ENCODE data around the gene AJUBA. TPM values are rescaled to one million over a fixed set of nuclear protein-coding genes. Genes with fewer than 3 reads are reported as not detected.
A peak's percentile ranks its signal among the peaks of the same experiment; 100 is the strongest.

Gene AJUBA
- total and polyA plus RNA-seq, 2 of the 8 experiments (the other 6 are each of a cell fraction or from before 2014, with no cell fraction given), result 33.1 to 46.0 TPM

DNA sequence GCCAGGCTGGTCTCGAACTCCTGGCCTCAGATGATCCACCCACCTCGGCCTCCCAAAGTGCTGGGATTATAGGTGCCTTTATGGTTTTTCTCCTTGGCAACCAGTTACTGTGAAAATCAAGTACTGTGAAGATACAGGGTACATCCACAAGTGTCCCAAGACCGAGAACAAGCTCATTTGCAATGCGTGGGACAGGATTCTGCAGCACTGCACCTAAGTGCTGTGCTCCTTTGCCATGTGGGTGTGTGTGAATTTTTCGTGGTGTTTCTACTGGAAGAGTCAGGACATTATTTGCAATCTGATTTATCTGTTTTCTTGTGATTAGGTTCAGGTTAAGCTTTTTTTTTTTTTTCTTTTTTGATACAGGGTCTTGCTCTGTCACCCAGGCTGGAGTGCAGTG lies 34.7 kb upstream of the AJUBA start:
- Histone ChIP-seq H4K8ac (ENCODE audit: extremely low read depth, insufficient read depth, low read length) (no peak overlapping the region), H3K4me2 (ENCODE audit: insufficient read depth in 1 of 2, low read depth in 2 of 2, low read length in 2 of 2) (no peak overlapping the region), H3K23me2 (ENCODE audit: low read depth, low read length) (no peaks in the 10 kb centered on the region; the same call in 1 of the 2 replicates), H3K18ac (ENCODE audit: extremely low read depth, low read length) (no peak overlapping the region), H3K36me3 (ENCODE audit: control insufficient read depth in 2 of 4, insufficient read depth in 4 of 4, low read length in 3 of 4) (no peaks in the 10 kb centered on the region), H3K79me1 (ENCODE audit: low read depth, low read length) (no peaks in the 10 kb centered on the region), H3K4me3 (ENCODE audit: extremely low read depth in 1 of 4, insufficient read depth in 2 of 4, low read depth in 3 of 4, low read length in 4 of 4) (no peak overlapping the region), H3K27me3 (replicated peaks in 1 of 4; ENCODE audit: control insufficient read depth in 3 of 4, extremely low read depth in 1 of 4, insufficient read depth in 3 of 4, low read length in 3 of 4) (no peaks in the 10 kb centered on the region), H3K79me2 (ENCODE audit: control insufficient read depth in 1 of 2, insufficient read depth in 2 of 2, low read length in 2 of 2) (no peaks in the 10 kb centered on the region), H2AFZ (ENCODE audit: low read length) (no peak overlapping the region), H3K27ac (ENCODE audit: low read depth, low read length) (no peak overlapping the region), H2BK5ac (ENCODE audit: low read depth, low read length) (no peak overlapping the region), H3K14ac (ENCODE audit: insufficient read length) (no peak overlapping the region), H3K9me3 (ENCODE audit: insufficient read depth in 2 of 2, low read depth in 1 of 2, low read length in 1 of 2) (no peaks in the 10 kb centered on the region), H2BK12ac (ENCODE audit: low read depth, low read length) (no peak overlapping the region), H2BK15ac (ENCODE audit: low read length) (no peak overlapping the region), H3K56ac (replicated peaks; ENCODE audit: insufficient read length, low read depth, low read length) (no peak overlapping the region), H3K4ac (replicated peaks; ENCODE audit: insufficient read length, low read depth, low read length) (peak overlapping the region; percentile 53), H4K91ac (replicated peaks; ENCODE audit: insufficient read length, low read length) (no peak overlapping the region), H4K20me1 (replicated peaks in 1 of 2; ENCODE audit: control insufficient read depth in 1 of 2, insufficient read depth in 2 of 2, low read length in 2 of 2) (no peaks in the 10 kb centered on the region), H3K23ac (ENCODE audit: insufficient read length) (no peak overlapping the region), H3K4me1 (replicated peaks in 1 of 4; ENCODE audit: control insufficient read depth in 3 of 4, insufficient read depth in 4 of 4, low read length in 3 of 4) (no peaks in the 10 kb centered on the region), H4K5ac (ENCODE audit: insufficient read length, low read depth, low read length) (no peak overlapping the region), H2BK20ac (ENCODE audit: low read length) (no peak overlapping the region), H2AK5ac (ENCODE audit: low read depth, low read length) (no peak overlapping the region), H2BK120ac (replicated peaks; ENCODE audit: low read depth, low read length) (no peak overlapping the region), H3K9ac (replicated peaks in 1 of 4; ENCODE audit: extremely low read depth in 1 of 4, low read depth in 3 of 4, low read length in 3 of 4) (no peak overlapping the region)
- ChIA-PET POLR2A (ENCODE audit: partially characterized antibody) (interaction anchor here (1.3 to 10.9 kb wide), 5 partner anchors 8 to 52 kb away, joined by 3 to 94 read pairs (median 4); partner anchors contain the start of gene PSMB5), CTCF (ENCODE audit: partially characterized antibody) (interaction anchor here (0.7 to 11.9 kb wide), 12 partner anchors 8 to 60 kb away, joined by 3 to 103 read pairs (median 4); partner anchors contain the start of gene AJUBA)
- FAIRE-seq (no peak), DNase-seq (ENCODE audit: low read depth in 1 of 2, low spot score in 2 of 2) (no peak)
- WGBS, 2 experiments (ENCODE audit: extremely low coverage in 1 of 2, insufficient coverage in 1 of 2, insufficient read length in 1 of 2, insufficient replicate concordance in 2 of 2, low coverage in 1 of 2, low lambda C conversion rate in 2 of 2, missing lambda C conversion rate in 1 of 2), result 93% methylated on average over 5 of the region's 5 CpGs; no CpG with 5 or more reads in 1 of the 2 experiments
- TF ChIP-seq CHD2 (IDR thresholded peaks at IDR 0.05; ENCODE audit: low read length) (no peak), BRCA1 (IDR thresholded peaks at IDR 0.05; ENCODE audit: low read depth, low read length) (no peak), RBBP5 (IDR thresholded peaks at IDR 0.05; ENCODE audit: borderline replicate concordance, low read depth, low read length) (no peak)
